ENCODE results near the gene TUBB2B.

DNA sequence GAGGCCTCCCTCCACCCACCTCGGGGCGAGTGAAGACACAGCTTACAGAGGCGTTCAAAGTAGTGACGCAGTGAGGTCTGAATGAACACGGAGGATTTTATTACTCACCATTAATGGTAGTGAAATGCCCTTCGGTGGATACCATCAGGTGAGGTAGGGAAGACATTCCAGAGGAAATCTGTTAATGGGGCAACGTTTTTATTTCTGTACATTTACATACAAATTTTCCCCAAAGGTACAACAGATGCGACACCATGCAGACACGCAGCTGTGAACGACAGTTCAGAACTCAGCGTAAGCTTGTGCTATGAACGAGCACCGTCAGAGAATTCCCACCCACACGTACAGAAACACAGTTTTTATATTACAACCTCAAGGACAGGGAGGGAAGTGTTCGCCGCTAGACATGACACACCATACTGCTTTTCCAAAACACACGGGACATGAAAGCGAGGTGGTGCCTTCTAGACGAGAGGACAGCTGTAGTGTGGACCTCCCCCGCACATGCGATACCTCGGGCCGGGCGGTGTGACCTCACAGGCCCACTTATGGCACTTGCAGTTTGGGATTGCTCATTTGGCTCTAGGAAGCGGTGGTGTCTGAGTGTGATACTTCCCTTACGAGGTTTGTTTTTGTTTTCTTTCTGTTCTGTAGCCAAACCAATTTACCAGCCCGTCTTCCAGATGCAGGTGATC is 42.0 kb upstream of the TUBB2B start:
- TF ChIP-seq CTCF (IDR thresholded peaks at IDR 0.05) (no peak), POLR2AphosphoS5 (IDR thresholded peaks at IDR 0.05) (no peak), POLR2A (IDR thresholded peaks at IDR 0.05) (no peak), EP300 (IDR thresholded peaks at IDR 0.05) (no peak)

Measured in upper lobe of left lung (tissue), 4 donors.